ENCODE measurements around the gene ZC3H8. TPM values are rescaled to one million over a fixed set of nuclear protein-coding genes. Genes with fewer than 3 reads are reported as not detected.

The ZC3H8 gene
- total RNA-seq, 4 donors from 2014 or later: 5.7 to 13.6 (median 8.0) TPM

- ATAC-seq: no peak
- Histone ChIP-seq H3K9me3 (no peaks in the 10 kb centered on the region), H3K36me3 (no peaks in the 10 kb centered on the region), H3K4me3 (no peak overlapping the region), H3K27ac (no peak overlapping the region), H3K4me1 (no peaks in the 10 kb centered on the region), H3K27me3 (no peaks in the 10 kb centered on the region)
- in situ Hi-C loops (cut with MboI; ENCODE audit: low sequenced_read_pairs in 4 of 4): no loop called here
- intact Hi-C loops (cut with DNase I; ENCODE audit: low total_unique reads): no loop called here
- DNase-seq: no peak
- no peak for TF ChIP-seq POLR2A (IDR thresholded peaks at IDR 0.05)
These were observed 60.4 kb downstream of the ZC3H8 start for GRCh38 chr2:112194482-112194881.

GRCh38 chr2:112194028-112194427, 60.8 kb downstream of the ZC3H8 start:
- Histone ChIP-seq H3K36me3 (no peaks in the 10 kb centered on the region), H3K4me1 (no peaks in the 10 kb centered on the region), H3K9me3 (no peaks in the 10 kb centered on the region), H3K27me3 (no peaks in the 10 kb centered on the region), H3K4me3 (no peak overlapping the region), H3K27ac (no peak overlapping the region)
- no peak for DNase-seq
- in situ Hi-C loops (cut with MboI; ENCODE audit: low sequenced_read_pairs in 4 of 4) (no loop called here), intact Hi-C loops (cut with DNase I; ENCODE audit: low total_unique reads) (no loop called here)
- TF ChIP-seq POLR2A (IDR thresholded peaks at IDR 0.05) (no peak), CTCF (IDR thresholded peaks at IDR 0.05 in 4 of 5, conservative IDR thresholded peaks at IDR 0.05 in 1 of 5) (no peak)
- no peak for ATAC-seq

GRCh38 chr2:112189001-112189556, 65.8 kb downstream of the ZC3H8 start:
- H3K9me3 ChIP-seq: no peaks in the 10 kb centered on the region
- H3K27me3 ChIP-seq: no peaks in the 10 kb centered on the region
- DNase-seq: no peak
- TF ChIP-seq POLR2A (IDR thresholded peaks at IDR 0.05) (no peak), CTCF (IDR thresholded peaks at IDR 0.05 in 4 of 5, conservative IDR thresholded peaks at IDR 0.05 in 1 of 5) (no peak)
- intact Hi-C loops (cut with DNase I; ENCODE audit: low total_unique reads): no loop called here
- no peak overlapping the region for H3K4me3 ChIP-seq
- no peaks in the 10 kb centered on the region for H3K4me1 ChIP-seq
- in situ Hi-C loops (cut with MboI; ENCODE audit: low sequenced_read_pairs in 4 of 4): no loop called here
- no peak overlapping the region for H3K27ac ChIP-seq
- H3K36me3 ChIP-seq: no peaks in the 10 kb centered on the region
- ATAC-seq: no peak

- intact Hi-C loops (cut with DNase I; ENCODE audit: low total_unique reads): no loop called here
- H3K27ac ChIP-seq: no peak overlapping the region
- no peak overlapping the region for H3K4me3 ChIP-seq
- ATAC-seq (no peak), DNase-seq (no peak)
- no peaks in the 10 kb centered on the region for H3K27me3 ChIP-seq
- TF ChIP-seq POLR2A (IDR thresholded peaks at IDR 0.05): no peak
- no peak for TF ChIP-seq CTCF (IDR thresholded peaks at IDR 0.05 in 4 of 5, conservative IDR thresholded peaks at IDR 0.05 in 1 of 5)
- no peaks in the 10 kb centered on the region for H3K4me1 ChIP-seq
- H3K9me3 ChIP-seq: no peaks in the 10 kb centered on the region
- H3K36me3 ChIP-seq: no peaks in the 10 kb centered on the region
- in situ Hi-C loops (cut with MboI; ENCODE audit: low sequenced_read_pairs in 4 of 4): no loop called here
These were observed 66.8 kb downstream of the ZC3H8 start for GRCh38 chr2:112187805-112188596.

- intact Hi-C loops (cut with DNase I; ENCODE audit: low total_unique reads): no loop called here
These were observed 67.7 kb downstream of the ZC3H8 start for GRCh38 chr2:112187046-112187715.

More at GRCh38 chr2:112187046-112187715, 67.7 kb downstream of the ZC3H8 start:
- Histone ChIP-seq H3K36me3 (no peaks in the 10 kb centered on the region), H3K4me3 (no peak overlapping the region), H3K27me3 (no peaks in the 10 kb centered on the region), H3K27ac (no peak overlapping the region), H3K9me3 (no peaks in the 10 kb centered on the region), H3K4me1 (no peaks in the 10 kb centered on the region)
- in situ Hi-C loops (cut with MboI; ENCODE audit: low sequenced_read_pairs in 4 of 4): no loop called here
- ATAC-seq: no peak
- TF ChIP-seq CTCF (IDR thresholded peaks at IDR 0.05 in 4 of 5, conservative IDR thresholded peaks at IDR 0.05 in 1 of 5) (no peak), POLR2A (IDR thresholded peaks at IDR 0.05) (no peak)
- no peak for DNase-seq

All from gastrocnemius medialis (tissue), 4 donors.